Measurements from ENCODE around the gene PGM3. TPM values are rescaled to one million over a fixed set of nuclear protein-coding genes. Genes with fewer than 3 reads are reported as not detected.

The PGM3 gene
- total RNA-seq, 2 donors from 2014 or later, result 78.3 to 101 TPM

DNA sequence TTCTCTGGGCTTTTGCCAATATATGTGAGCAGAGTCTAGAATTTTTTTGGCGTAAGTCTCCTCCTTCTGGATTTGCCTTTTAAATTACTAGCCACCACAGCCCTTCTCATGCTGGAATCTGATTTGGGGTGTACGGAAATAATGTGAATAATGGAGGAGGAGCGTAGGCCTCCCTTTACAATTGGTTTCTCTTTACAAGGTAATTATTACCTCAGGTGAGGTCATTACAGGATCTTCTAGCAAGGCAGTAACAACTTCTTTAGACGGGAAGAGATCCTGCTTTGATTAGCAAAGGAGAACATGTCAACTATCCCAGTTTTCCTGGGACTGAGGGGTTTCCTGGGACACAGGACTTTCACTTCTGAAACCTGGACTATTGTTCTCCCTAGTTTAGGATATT lies 9.0 kb upstream of the PGM3 start:
- TF ChIP-seq, protein P1, sequence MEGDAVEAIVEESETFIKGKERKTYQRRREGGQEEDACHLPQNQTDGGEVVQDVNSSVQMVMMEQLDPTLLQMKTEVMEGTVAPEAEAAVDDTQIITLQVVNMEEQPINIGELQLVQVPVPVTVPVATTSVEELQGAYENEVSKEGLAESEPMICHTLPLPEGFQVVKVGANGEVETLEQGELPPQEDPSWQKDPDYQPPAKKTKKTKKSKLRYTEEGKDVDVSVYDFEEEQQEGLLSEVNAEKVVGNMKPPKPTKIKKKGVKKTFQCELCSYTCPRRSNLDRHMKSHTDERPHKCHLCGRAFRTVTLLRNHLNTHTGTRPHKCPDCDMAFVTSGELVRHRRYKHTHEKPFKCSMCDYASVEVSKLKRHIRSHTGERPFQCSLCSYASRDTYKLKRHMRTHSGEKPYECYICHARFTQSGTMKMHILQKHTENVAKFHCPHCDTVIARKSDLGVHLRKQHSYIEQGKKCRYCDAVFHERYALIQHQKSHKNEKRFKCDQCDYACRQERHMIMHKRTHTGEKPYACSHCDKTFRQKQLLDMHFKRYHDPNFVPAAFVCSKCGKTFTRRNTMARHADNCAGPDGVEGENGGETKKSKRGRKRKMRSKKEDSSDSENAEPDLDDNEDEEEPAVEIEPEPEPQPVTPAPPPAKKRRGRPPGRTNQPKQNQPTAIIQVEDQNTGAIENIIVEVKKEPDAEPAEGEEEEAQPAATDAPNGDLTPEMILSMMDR (conservative IDR thresholded peaks at IDR 0.05), result no peak
- H3K9ac ChIP-seq (ENCODE audit: extremely low read depth, low read length, poor library complexity, severe bottlenecking), result no peak overlapping the region
- no peaks in the 10 kb centered on the region for H3K9me3 ChIP-seq (ENCODE audit: control insufficient read depth, low read length)
- no peak overlapping the region for H3K4me3 ChIP-seq (ENCODE audit: low read length)
- H3K27me3 ChIP-seq (ENCODE audit: control insufficient read depth, insufficient read depth, low read length, poor library complexity, severe bottlenecking), result no peaks in the 10 kb centered on the region
- no peak overlapping the region for H3K27ac ChIP-seq (ENCODE audit: low read depth, low read length)
- Mint-ChIP-seq H3K27ac (no peak overlapping the region), H3K27me3 (ENCODE audit: insufficient read depth) (no peaks in the 10 kb centered on the region), H3K36me3 (ENCODE audit: low read depth) (peaks cover 10% of the 10 kb centered on the region), H3K9me3 (peaks cover 1% of the 10 kb centered on the region), H3K4me3 (no peak overlapping the region), H3K4me1 (peaks cover 2% of the 10 kb centered on the region)
- H3K4me1 ChIP-seq (ENCODE audit: control insufficient read depth, insufficient read depth, low read length), result no peaks in the 10 kb centered on the region
- H3K36me3 ChIP-seq (ENCODE audit: control insufficient read depth, insufficient read depth, low read length), result peaks cover 8% of the 10 kb centered on the region
- 83 to 100% methylated on average over 1 to 4 of the region's 4 CpGs for WGBS, 2 experiments (ENCODE audit: insufficient coverage in 1 of 2, insufficient read length in 1 of 2)
- no peak for DNase-seq

DNA sequence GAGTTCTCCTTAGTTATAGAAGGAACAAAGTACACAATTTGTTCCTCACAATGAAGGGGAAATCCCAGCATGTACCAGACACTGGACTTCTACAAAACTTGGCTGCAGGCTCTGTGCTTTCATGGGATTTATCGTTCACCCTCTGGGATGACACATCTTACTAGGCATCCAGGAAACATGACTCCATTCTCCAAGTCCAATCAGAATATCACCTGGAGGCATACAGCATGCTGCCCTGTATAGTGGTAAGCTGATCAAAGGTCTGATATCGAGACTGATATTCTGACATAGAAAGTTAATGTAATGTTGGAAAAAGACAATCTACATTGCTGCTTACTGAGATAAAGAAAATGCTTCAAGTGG lies 6.8 kb upstream of the PGM3 start:
- Histone ChIP-seq H3K4me3 (ENCODE audit: low read length) (no peak overlapping the region), H3K9me3 (ENCODE audit: control insufficient read depth, low read length) (peaks cover 6% of the 10 kb centered on the region), H3K9ac (ENCODE audit: extremely low read depth, low read length, poor library complexity, severe bottlenecking) (no peak overlapping the region), H3K27me3 (ENCODE audit: control insufficient read depth, insufficient read depth, low read length, poor library complexity, severe bottlenecking) (no peaks in the 10 kb centered on the region), H3K4me1 (ENCODE audit: control insufficient read depth, insufficient read depth, low read length) (no peaks in the 10 kb centered on the region), H3K27ac (ENCODE audit: low read depth, low read length) (no peak overlapping the region), H3K36me3 (ENCODE audit: control insufficient read depth, insufficient read depth, low read length) (peaks cover 29% of the 10 kb centered on the region)
- 93 to 100% methylated on average over 1 to 2 of the region's 2 CpGs for WGBS, 2 experiments (ENCODE audit: insufficient coverage in 1 of 2, insufficient read length in 1 of 2)
- H3K27ac Mint-ChIP-seq, result no peak overlapping the region
- H3K4me3 Mint-ChIP-seq, result no peak overlapping the region
- no peak for DNase-seq
- H3K9me3 Mint-ChIP-seq, result peaks cover 1% of the 10 kb centered on the region
- TF ChIP-seq, protein P1 (conservative IDR thresholded peaks at IDR 0.05), result no peak
- peaks cover 22% of the 10 kb centered on the region for H3K36me3 Mint-ChIP-seq (ENCODE audit: low read depth)
- peaks cover 2% of the 10 kb centered on the region for H3K4me1 Mint-ChIP-seq
- H3K27me3 Mint-ChIP-seq (ENCODE audit: insufficient read depth), result no peaks in the 10 kb centered on the region

DNA sequence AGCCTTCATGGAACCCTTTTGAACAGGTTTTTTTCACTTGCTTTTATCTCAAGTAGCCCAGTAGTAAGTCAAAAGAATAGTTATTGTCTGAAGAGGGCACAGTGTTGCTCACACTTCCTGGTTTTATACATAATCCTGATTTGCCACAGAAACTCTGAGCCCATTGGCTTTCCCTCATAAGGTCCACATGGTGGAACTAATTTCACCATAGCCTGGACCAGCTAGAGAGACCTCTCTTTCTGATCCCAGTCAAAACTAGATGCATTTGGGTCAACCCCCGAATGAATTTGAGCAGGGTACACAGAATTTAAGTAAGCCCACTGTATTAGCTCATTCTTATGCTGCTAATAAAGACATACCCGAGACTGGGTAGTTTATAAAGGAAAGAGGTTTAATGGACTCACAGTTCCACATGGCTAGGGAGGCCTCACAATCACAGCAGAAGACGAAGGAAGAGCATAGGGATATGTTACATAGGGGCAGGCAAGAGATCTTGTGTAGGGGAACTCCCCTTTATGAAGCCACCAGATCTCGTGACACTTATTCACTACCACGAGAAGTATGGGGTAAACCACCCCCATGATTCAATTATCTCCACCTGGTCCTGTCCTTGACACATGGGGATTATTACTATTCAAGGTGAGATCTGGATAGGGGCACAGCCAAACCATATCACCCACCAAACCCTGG lies 6.3 kb upstream of the PGM3 start:
- Mint-ChIP-seq H3K36me3 (ENCODE audit: low read depth) (peaks cover 25% of the 10 kb centered on the region), H3K27ac (no peak overlapping the region), H3K27me3 (ENCODE audit: insufficient read depth) (no peaks in the 10 kb centered on the region), H3K4me3 (no peak overlapping the region), H3K4me1 (peaks cover 4% of the 10 kb centered on the region), H3K9me3 (peaks cover 1% of the 10 kb centered on the region)
- H3K36me3 ChIP-seq (ENCODE audit: control insufficient read depth, insufficient read depth, low read length), result peaks cover 29% of the 10 kb centered on the region
- no peak overlapping the region for H3K27ac ChIP-seq (ENCODE audit: low read depth, low read length)
- H3K27me3 ChIP-seq (ENCODE audit: control insufficient read depth, insufficient read depth, low read length, poor library complexity, severe bottlenecking), result no peaks in the 10 kb centered on the region
- H3K9ac ChIP-seq (ENCODE audit: extremely low read depth, low read length, poor library complexity, severe bottlenecking), result no peak overlapping the region
- 94 to 96% methylated on average over 3 to 5 of the region's 5 CpGs for WGBS, 2 experiments (ENCODE audit: insufficient coverage in 1 of 2, insufficient read length in 1 of 2)
- H3K9me3 ChIP-seq (ENCODE audit: control insufficient read depth, low read length), result peaks cover 6% of the 10 kb centered on the region
- no peak for DNase-seq
- H3K4me3 ChIP-seq (ENCODE audit: low read length), result no peak overlapping the region
- no peaks in the 10 kb centered on the region for H3K4me1 ChIP-seq (ENCODE audit: control insufficient read depth, insufficient read depth, low read length)
- TF ChIP-seq, protein P1 (conservative IDR thresholded peaks at IDR 0.05), result no peak

All from endodermal cell (in vitro differentiated cells).